ENCODE results near the gene USP37. TPM values are rescaled to one million over a fixed set of nuclear protein-coding genes. Genes with fewer than 3 reads are reported as not detected.
A peak's percentile ranks its signal among the peaks of the same experiment; 100 is the strongest.

Gene USP37
- total and polyA plus RNA-seq, 2 of the 13 experiments (the other 11 are each of a cell fraction or from before 2014, with no cell fraction given) = 6.5 to 30.6 TPM

- no peak for TF ChIP-seq CEBPZ (IDR thresholded peaks at IDR 0.05; ENCODE audit: low read length)
- TF ChIP-seq ATM (IDR thresholded peaks at IDR 0.05; ENCODE audit: borderline replicate concordance) = no peak
- TF ChIP-seq ZNF205 (CRISPR knock-in tag; IDR thresholded peaks at IDR 0.05) = peak; percentile 88
- no peak for TF ChIP-seq ARNT (IDR thresholded peaks at IDR 0.05)
- TF ChIP-seq ZNF543 (CRISPR knock-in tag; IDR thresholded peaks at IDR 0.05) = peak; percentile 90
- peak; percentile 75 for TF ChIP-seq PATZ1 (CRISPR knock-in tag; IDR thresholded peaks at IDR 0.05)
- TF ChIP-seq ZNF350 (CRISPR knock-in tag; IDR thresholded peaks at IDR 0.05; ENCODE audit: borderline replicate concordance, low read depth) = peak; percentile 98
- peak; percentile 79 for TF ChIP-seq MED8 (CRISPR knock-in tag; IDR thresholded peaks at IDR 0.05; ENCODE audit: insufficient replicate concordance)
- TF ChIP-seq TEAD3 (CRISPR knock-in tag; optimal IDR thresholded peaks at IDR 0.05; ENCODE audit: borderline replicate concordance) = peak; percentile 88
- TF ChIP-seq ZNF563 (CRISPR knock-in tag; IDR thresholded peaks at IDR 0.05) = peak; percentile 29; the same call in 1 of the 2 replicates
- peak; percentile 88; the same call in 1 of the 2 replicates for TF ChIP-seq ZNF276 (CRISPR knock-in tag; IDR thresholded peaks at IDR 0.05; ENCODE audit: low read depth)
- TF ChIP-seq CENPX (CRISPR knock-in tag; IDR thresholded peaks at IDR 0.05) = no peak
- TF ChIP-seq ZUFSP (CRISPR knock-in tag; IDR thresholded peaks at IDR 0.05; ENCODE audit: borderline replicate concordance) = no peak
- peak; percentile 71 for TF ChIP-seq U2AF1 (optimal IDR thresholded peaks at IDR 0.05; ENCODE audit: low read depth, low read length)
- TF ChIP-seq SSRP1 (CRISPR knock-in tag; IDR thresholded peaks at IDR 0.05) = no peak
- no peak for TF ChIP-seq IKZF1 (IDR thresholded peaks at IDR 0.05)
- peak; percentile 96 for TF ChIP-seq ZNF552 (CRISPR knock-in tag; IDR thresholded peaks at IDR 0.05; ENCODE audit: borderline replicate concordance)
- TF ChIP-seq HDAC2 (CRISPR knock-in tag; IDR thresholded peaks at IDR 0.05) = peak; percentile 99
- peak; percentile 94 for TF ChIP-seq ZNF430 (CRISPR knock-in tag; IDR thresholded peaks at IDR 0.05)
- TF ChIP-seq ZNF556 (CRISPR knock-in tag; IDR thresholded peaks at IDR 0.05; ENCODE audit: borderline replicate concordance) = peak; percentile 96
- peak; percentile 15 for TF ChIP-seq ZNF781 (CRISPR knock-in tag; IDR thresholded peaks at IDR 0.05; ENCODE audit: borderline replicate concordance, not compliant biosample characterization)
- peak; percentile 93 for TF ChIP-seq YEATS4 (CRISPR knock-in tag; IDR thresholded peaks at IDR 0.05; ENCODE audit: borderline replicate concordance)
These were observed 123.3 kb downstream of the USP37 start (continued) for GRCh38 chr2:218444692-218445357.

All from HepG2 (cell line).